Breast epithelium (tissue), 3 donors: Measurements from ENCODE around the gene REV3L.

ENCODE experiments used
- POLR2A ChIP-seq: fragments of 450-650 bp; IDR thresholded peaks from one replicate; pipeline ENCODE4 v1.6.1; 2016; ENCODE audit warnings: antibody characterized with exemption, mild to moderate bottlenecking, moderate library complexity
- TF ChIP-seq, protein P1 (sequence below), 3 donors: fragments of 450-650 bp; IDR thresholded peaks; one replicate each; pipeline ENCODE4 v1.5.1; 2016 to 2017; ENCODE audit warnings: antibody characterized with exemption in 3 of 3, mild to moderate bottlenecking in 3 of 3, moderate library complexity in 3 of 3

DNA sequence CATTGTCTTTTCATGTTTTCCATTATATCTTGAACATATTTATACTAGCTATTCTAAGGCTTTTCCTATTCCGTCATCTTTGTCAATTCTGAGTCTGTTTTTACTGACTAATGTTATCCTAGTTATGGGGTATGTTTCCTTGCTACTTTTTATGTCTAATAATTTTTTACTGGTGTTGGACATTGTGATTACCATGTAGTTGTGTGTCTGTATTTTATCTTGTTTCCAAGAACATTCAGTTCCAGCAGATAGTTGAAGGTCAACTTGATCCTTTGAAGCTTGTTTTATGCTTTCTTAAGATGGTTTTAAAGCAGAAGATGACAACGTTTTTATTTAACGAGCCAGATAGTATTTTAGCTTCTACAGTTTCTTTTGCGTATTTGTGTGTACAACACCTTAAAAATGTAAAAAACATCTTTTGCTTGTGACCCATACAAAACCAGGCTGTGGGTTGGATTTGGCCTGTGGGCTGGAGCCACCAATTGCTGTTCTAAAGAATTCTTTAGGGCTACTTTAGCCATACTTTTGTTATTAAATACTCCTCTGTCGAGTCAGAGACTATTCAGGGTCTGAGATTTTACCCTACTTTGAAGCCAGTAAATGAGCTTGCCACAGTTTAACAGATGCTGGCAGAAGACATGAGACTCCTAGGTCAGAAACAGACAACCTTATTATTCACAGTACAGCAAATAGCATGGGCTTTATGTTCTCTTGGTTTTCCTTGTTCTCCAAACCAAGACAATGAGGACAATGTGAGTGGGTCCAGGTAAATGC is 38.7 kb upstream of the REV3L start:
- TF ChIP-seq, protein P1, sequence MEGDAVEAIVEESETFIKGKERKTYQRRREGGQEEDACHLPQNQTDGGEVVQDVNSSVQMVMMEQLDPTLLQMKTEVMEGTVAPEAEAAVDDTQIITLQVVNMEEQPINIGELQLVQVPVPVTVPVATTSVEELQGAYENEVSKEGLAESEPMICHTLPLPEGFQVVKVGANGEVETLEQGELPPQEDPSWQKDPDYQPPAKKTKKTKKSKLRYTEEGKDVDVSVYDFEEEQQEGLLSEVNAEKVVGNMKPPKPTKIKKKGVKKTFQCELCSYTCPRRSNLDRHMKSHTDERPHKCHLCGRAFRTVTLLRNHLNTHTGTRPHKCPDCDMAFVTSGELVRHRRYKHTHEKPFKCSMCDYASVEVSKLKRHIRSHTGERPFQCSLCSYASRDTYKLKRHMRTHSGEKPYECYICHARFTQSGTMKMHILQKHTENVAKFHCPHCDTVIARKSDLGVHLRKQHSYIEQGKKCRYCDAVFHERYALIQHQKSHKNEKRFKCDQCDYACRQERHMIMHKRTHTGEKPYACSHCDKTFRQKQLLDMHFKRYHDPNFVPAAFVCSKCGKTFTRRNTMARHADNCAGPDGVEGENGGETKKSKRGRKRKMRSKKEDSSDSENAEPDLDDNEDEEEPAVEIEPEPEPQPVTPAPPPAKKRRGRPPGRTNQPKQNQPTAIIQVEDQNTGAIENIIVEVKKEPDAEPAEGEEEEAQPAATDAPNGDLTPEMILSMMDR (IDR thresholded peaks at IDR 0.05): no peak
- no peak for TF ChIP-seq POLR2A
